Transverse colon (tissue), 4 donors: ENCODE measurements around the gene SIL1.
"Not testable (repeated sequence)": the region's sequence is repeated elsewhere in the genome, so short reads cannot be mapped to it uniquely, and the experiment has no call there.

Experiments
- POLR2AphosphoS5 ChIP-seq, 3 donors: sonication (generic); formaldehyde crosslinking; IDR thresholded peaks; one replicate each; pipeline ENCODE4 v1.6.1; 2016; ENCODE audit warnings: antibody characterized with exemption in 3 of 3
- TF ChIP-seq, protein P1 (sequence below), 5 experiments: fragments of 200-600 bp in 3 of 5; fragments of 450-650 bp in 2 of 5; sonication (generic) in 3 of 5; IDR thresholded peaks; 1 replicate in 2 of 5; 2 replicates in 3 of 5; pipeline ENCODE4 v1.5.1; 2016 to 2017; ENCODE audit warnings: antibody characterized with exemption in 5 of 5, inconsistent platforms in 3 of 5, mild to moderate bottlenecking in 2 of 5, moderate library complexity in 1 of 5

- TF ChIP-seq, protein P1, sequence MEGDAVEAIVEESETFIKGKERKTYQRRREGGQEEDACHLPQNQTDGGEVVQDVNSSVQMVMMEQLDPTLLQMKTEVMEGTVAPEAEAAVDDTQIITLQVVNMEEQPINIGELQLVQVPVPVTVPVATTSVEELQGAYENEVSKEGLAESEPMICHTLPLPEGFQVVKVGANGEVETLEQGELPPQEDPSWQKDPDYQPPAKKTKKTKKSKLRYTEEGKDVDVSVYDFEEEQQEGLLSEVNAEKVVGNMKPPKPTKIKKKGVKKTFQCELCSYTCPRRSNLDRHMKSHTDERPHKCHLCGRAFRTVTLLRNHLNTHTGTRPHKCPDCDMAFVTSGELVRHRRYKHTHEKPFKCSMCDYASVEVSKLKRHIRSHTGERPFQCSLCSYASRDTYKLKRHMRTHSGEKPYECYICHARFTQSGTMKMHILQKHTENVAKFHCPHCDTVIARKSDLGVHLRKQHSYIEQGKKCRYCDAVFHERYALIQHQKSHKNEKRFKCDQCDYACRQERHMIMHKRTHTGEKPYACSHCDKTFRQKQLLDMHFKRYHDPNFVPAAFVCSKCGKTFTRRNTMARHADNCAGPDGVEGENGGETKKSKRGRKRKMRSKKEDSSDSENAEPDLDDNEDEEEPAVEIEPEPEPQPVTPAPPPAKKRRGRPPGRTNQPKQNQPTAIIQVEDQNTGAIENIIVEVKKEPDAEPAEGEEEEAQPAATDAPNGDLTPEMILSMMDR (IDR thresholded peaks at IDR 0.05): not testable (repeated sequence)
- TF ChIP-seq POLR2AphosphoS5 (IDR thresholded peaks at IDR 0.05): not testable (repeated sequence)
Measured at GRCh38 chr5:139177281-139177680, 20.9 kb downstream of the SIL1 start.
